Naive thymus-derived CD4-positive, alpha-beta T cell (primary cell): ENCODE data around the gene CRB2. TPM values are rescaled to one million over a fixed set of nuclear protein-coding genes. Genes with fewer than 3 reads are reported as not detected.
A peak's percentile ranks its signal among the peaks of the same experiment; 100 is the strongest.

Source experiments
- ATAC-seq: fragments of 150-1000 bp; cut with Tn5 transposase; 2 replicates; pipeline ENCODE4 v1.10.0; 2021; ENCODE audit warnings: mild to moderate bottlenecking, moderate library complexity
- CTCF ChIA-PET: fragments of 350-600 bp; sonication (Branson Sonifier 250); formaldehyde crosslinking; loops from one replicate; lab custom pipeline; 2021; ENCODE audit warnings: antibody characterized with exemption; lab: Charles Lee
- POLR2A ChIA-PET: fragments of 350-600 bp; sonication (Branson Sonifier 250); formaldehyde crosslinking; loops from one replicate; lab custom pipeline; 2021; ENCODE audit warnings: antibody characterized with exemption, inconsistent platforms; lab: Charles Lee
- DNase-seq, 9 donors: peaks; one replicate each; pipeline versions ENCODE4 v3.0.0 to v3.0.0-alpha.2; 2020 to 2022; ENCODE audit warnings: mixed read lengths in 1 of 9
- H3K27ac ChIP-seq: one replicate; pipeline ENCODE4 v1.7.0; 2013; ENCODE audit warnings: mild to moderate bottlenecking, low read depth, low read length, moderate library complexity
- H3K27me3 ChIP-seq, 2 donors: one replicate each; pipeline ENCODE4 v1.7.0; 2013; ENCODE audit warnings: low read length in 2 of 2, mild to moderate bottlenecking in 2 of 2, moderate library complexity in 2 of 2; ENCODE audit not compliant: control insufficient read depth in 2 of 2, insufficient read depth in 2 of 2
- H3K36me3 ChIP-seq, 3 experiments: 1 replicate in 2 of 3; 2 replicates in 1 of 3; pipeline ENCODE4 v1.7.0; 2013; ENCODE audit warnings: low read length in 3 of 3, mild to moderate bottlenecking in 3 of 3, moderate library complexity in 1 of 3; ENCODE audit not compliant: insufficient read depth in 3 of 3, control insufficient read depth in 2 of 3
- H3K4me1 ChIP-seq, 2 donors: one replicate each; pipeline ENCODE4 v1.7.0; 2013; ENCODE audit warnings: low read length in 2 of 2, mild to moderate bottlenecking in 2 of 2, moderate library complexity in 1 of 2; ENCODE audit not compliant: control insufficient read depth in 2 of 2, insufficient read depth in 2 of 2
- H3K4me3 ChIP-seq: 2 replicates; pipeline ENCODE4 v1.7.0; 2013; ENCODE audit warnings: mild to moderate bottlenecking, low read length
- H3K9me3 ChIP-seq, 3 experiments: 1 replicate in 2 of 3; 2 replicates in 1 of 3; pipeline ENCODE4 v1.7.0; 2013; ENCODE audit warnings: low read length in 3 of 3; ENCODE audit not compliant: control insufficient read depth in 2 of 3
- H3K27ac Mint-ChIP-seq, 9 donors: one replicate each; pipeline ENCODE4 v1.8.0; 2020 to 2022; ENCODE audit warnings: mixed read lengths in 9 of 9, mild to moderate bottlenecking in 8 of 9, moderate library complexity in 5 of 9, inconsistent platforms in 2 of 9
- H3K27me3 Mint-ChIP-seq, 5 donors: one replicate each; pipeline ENCODE4 v1.8.0; 2021 to 2022; ENCODE audit warnings: mixed read lengths in 5 of 5, mild to moderate bottlenecking in 1 of 5
- H3K36me3 Mint-ChIP-seq, 5 donors: one replicate each; pipeline ENCODE4 v1.8.0; 2020 to 2022; ENCODE audit warnings: mixed read lengths in 5 of 5, mild to moderate bottlenecking in 3 of 5, inconsistent platforms in 1 of 5
- H3K4me1 Mint-ChIP-seq, 7 donors: one replicate each; pipeline ENCODE4 v1.8.0; 2020 to 2022; ENCODE audit warnings: mixed read lengths in 7 of 7, mild to moderate bottlenecking in 3 of 7, inconsistent platforms in 1 of 7
- H3K4me3 Mint-ChIP-seq, 10 donors: one replicate each; pipeline ENCODE4 v1.8.0; 2020 to 2022; ENCODE audit warnings: mild to moderate bottlenecking in 10 of 10, mixed read lengths in 10 of 10, moderate library complexity in 6 of 10, inconsistent platforms in 2 of 10
- H3K9me3 Mint-ChIP-seq, 11 donors: one replicate each; pipeline ENCODE4 v1.8.0; 2020 to 2022; ENCODE audit warnings: mixed read lengths in 11 of 11, mild to moderate bottlenecking in 4 of 11, inconsistent platforms in 1 of 11, moderate library complexity in 1 of 11
- intact Hi-C, 2 donors: fragments of 100-400 bp; cut with micrococcal nuclease; formaldehyde crosslinking; loops; one replicate each; pipeline ENCODE4 v1.15.1; 2023
- polyA plus RNA-seq, 2 donors: library from polyadenylated mRNA; unstranded; fragments of 300-500 nt; fragmentation: Illumina TruSeq; gene quantifications; one replicate each; pipeline ENCODE4 v1.2.3, GENCODE V29; 2021
- total RNA-seq, 6 experiments: library from RNA in 5 of 6; stranded (reverse) in 5 of 6; gene quantifications; 1 replicate in 5 of 6; 2 replicates in 1 of 6; pipeline ENCODE4 v1.2.3 and lab custom pipeline; 2021 to 2026

CRB2 gene
- total and polyA plus RNA-seq, 7 experiments from 2014 or later: not detected

GRCh38 chr9:123371228-123371584 is 15.2 kb downstream of the CRB2 start:
- intact Hi-C loops: no loop called here
- DNase-seq: no peak
- no peaks in the 10 kb centered on the region for H3K9me3 ChIP-seq
- no peak overlapping the region for H3K4me3 ChIP-seq
- Mint-ChIP-seq H3K4me3 (no peak overlapping the region), H3K4me1 (peaks cover 0 to 11% (median 6%) of the 10 kb centered on the region in 7 donors), H3K27ac (no peak overlapping the region), H3K27me3 (peaks cover 36 to 48% (median 39%) of the 10 kb centered on the region in 5 donors), H3K9me3 (peaks cover 0 to 4% (median 0%) of the 10 kb centered on the region in 11 donors), H3K36me3 (peaks cover 0 to 2% (median 0%) of the 10 kb centered on the region in 5 donors)
- H3K27me3 ChIP-seq: no peaks in the 10 kb centered on the region
- no peak for ATAC-seq
- CTCF ChIA-PET: no interaction called here
- no peaks in the 10 kb centered on the region for H3K36me3 ChIP-seq
- no peak overlapping the region for H3K27ac ChIP-seq
- no peaks in the 10 kb centered on the region for H3K4me1 ChIP-seq
- POLR2A ChIA-PET: no interaction called here

DNA sequence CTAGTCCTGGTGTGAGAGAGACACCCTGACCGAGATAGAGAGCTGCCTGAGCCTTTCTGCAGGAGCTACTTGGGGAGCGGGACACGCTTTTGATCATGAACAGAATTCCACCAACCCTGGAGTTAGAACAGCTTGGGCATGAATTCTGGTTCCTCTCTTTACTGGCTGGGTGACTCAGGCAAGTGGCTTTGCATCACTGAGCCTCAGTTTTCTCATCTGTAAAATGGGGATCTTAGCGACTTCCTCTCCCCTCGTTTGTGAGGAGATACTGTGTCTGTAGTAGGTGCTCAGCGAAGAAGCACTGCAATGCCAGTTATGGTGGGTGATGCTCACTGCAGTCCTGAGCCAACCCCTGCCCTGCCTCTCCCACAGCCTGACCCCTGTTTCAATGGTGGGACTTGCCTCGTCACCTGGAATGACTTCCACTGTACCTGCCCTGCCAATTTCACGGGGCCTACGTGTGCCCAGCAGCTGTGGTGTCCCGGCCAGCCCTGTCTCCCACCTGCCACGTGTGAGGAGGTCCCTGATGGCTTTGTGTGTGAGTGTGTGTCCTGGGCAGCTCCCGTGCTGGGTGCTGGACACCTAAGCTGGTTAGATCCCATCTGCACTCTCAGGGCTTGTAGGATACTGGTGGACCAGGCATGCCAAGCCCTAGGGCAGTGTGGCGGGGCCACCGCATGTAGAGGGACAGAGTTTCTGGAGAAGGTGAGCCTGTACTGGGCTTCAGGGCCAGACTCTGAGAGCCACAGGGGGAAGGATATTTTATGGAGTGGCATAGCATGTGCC is 16.0 kb downstream of the CRB2 start:
- Histone ChIP-seq H3K9me3 (no peaks in the 10 kb centered on the region), H3K27ac (no peak overlapping the region), H3K36me3 (no peaks in the 10 kb centered on the region), H3K4me3 (no peak overlapping the region), H3K27me3 (no peaks in the 10 kb centered on the region), H3K4me1 (no peaks in the 10 kb centered on the region)
- Mint-ChIP-seq H3K9me3 (peaks cover 0 to 4% (median 0%) of the 10 kb centered on the region in 11 donors), H3K4me3 (peak overlapping the region in 1 of 10 donors; percentile 9), H3K36me3 (peaks cover 0 to 2% (median 0%) of the 10 kb centered on the region in 5 donors), H3K27me3 (peaks cover 36 to 48% (median 39%) of the 10 kb centered on the region in 5 donors), H3K4me1 (peaks cover 0 to 15% (median 9%) of the 10 kb centered on the region in 7 donors), H3K27ac (no peak overlapping the region)
- CTCF ChIA-PET: no interaction called here
- DNase-seq (no peak), ATAC-seq (no peak)
- intact Hi-C loops: no loop called here
- POLR2A ChIA-PET: no interaction called here

- ChIA-PET CTCF (no interaction called here), POLR2A (no interaction called here)
- Histone ChIP-seq H3K27ac (no peak overlapping the region), H3K36me3 (no peaks in the 10 kb centered on the region), H3K4me1 (no peaks in the 10 kb centered on the region), H3K9me3 (no peaks in the 10 kb centered on the region), H3K4me3 (no peak overlapping the region), H3K27me3 (no peaks in the 10 kb centered on the region)
- intact Hi-C loops: no loop called here
- H3K4me1 Mint-ChIP-seq: peaks cover 0 to 15% (median 9%) of the 10 kb centered on the region in 7 donors
- ATAC-seq: no peak
- peaks cover 0 to 4% (median 0%) of the 10 kb centered on the region in 11 donors for H3K9me3 Mint-ChIP-seq
- no peak for DNase-seq
- H3K36me3 Mint-ChIP-seq: peaks cover 0 to 2% (median 0%) of the 10 kb centered on the region in 5 donors
- H3K4me3 Mint-ChIP-seq: peak overlapping the region in 1 of 10 donors; percentile 19
- peaks cover 37 to 48% (median 39%) of the 10 kb centered on the region in 5 donors for H3K27me3 Mint-ChIP-seq
- no peak overlapping the region for H3K27ac Mint-ChIP-seq
These were observed 16.9 kb downstream of the CRB2 start for GRCh38 chr9:123372766-123373446.

DNA sequence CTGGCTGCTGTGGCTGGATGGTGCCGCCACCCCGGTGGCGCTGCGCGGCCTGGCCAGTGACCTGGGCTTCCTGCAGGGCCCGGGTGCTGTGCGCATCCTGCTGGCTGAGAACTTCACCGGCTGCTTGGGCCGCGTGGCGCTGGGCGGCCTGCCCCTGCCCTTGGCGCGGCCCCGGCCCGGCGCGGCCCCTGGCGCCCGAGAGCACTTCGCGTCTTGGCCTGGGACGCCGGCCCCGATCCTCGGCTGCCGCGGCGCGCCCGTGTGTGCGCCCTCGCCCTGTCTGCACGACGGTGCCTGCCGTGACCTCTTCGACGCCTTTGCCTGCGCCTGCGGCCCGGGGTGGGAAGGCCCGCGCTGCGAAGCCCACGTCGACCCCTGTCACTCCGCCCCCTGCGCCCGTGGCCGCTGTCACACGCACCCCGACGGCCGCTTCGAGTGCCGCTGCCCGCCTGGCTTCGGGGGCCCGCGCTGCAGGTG is 17.5 kb downstream of the CRB2 start:
- Histone ChIP-seq H3K9me3 (no peaks in the 10 kb centered on the region), H3K4me3 (no peak overlapping the region), H3K4me1 (no peaks in the 10 kb centered on the region), H3K27me3 (no peaks in the 10 kb centered on the region), H3K36me3 (no peaks in the 10 kb centered on the region), H3K27ac (no peak overlapping the region)
- intact Hi-C loops: no loop called here
- peaks cover 0 to 4% (median 0%) of the 10 kb centered on the region in 11 donors for H3K9me3 Mint-ChIP-seq
- no peak for DNase-seq
- H3K4me3 Mint-ChIP-seq: no peak overlapping the region
- H3K27me3 Mint-ChIP-seq: peaks cover 37 to 48% (median 39%) of the 10 kb centered on the region in 5 donors
- H3K27ac Mint-ChIP-seq: no peak overlapping the region
- CTCF ChIA-PET: no interaction called here
- H3K36me3 Mint-ChIP-seq: peaks cover 0 to 2% (median 0%) of the 10 kb centered on the region in 5 donors
- peaks cover 0 to 15% (median 9%) of the 10 kb centered on the region in 7 donors for H3K4me1 Mint-ChIP-seq
- ATAC-seq: no peak
- POLR2A ChIA-PET: no interaction called here

- H3K9me3 ChIP-seq: no peaks in the 10 kb centered on the region
- H3K27ac ChIP-seq: no peak overlapping the region
- Mint-ChIP-seq H3K27me3 (peaks cover 37 to 44% (median 39%) of the 10 kb centered on the region in 5 donors), H3K4me1 (peaks cover 0 to 15% (median 9%) of the 10 kb centered on the region in 7 donors), H3K4me3 (no peak overlapping the region), H3K27ac (no peak overlapping the region), H3K36me3 (peaks cover 0 to 2% (median 0%) of the 10 kb centered on the region in 5 donors), H3K9me3 (peaks cover 0 to 2% (median 0%) of the 10 kb centered on the region in 11 donors)
- POLR2A ChIA-PET: no interaction called here
- ATAC-seq (no peak), DNase-seq (no peak)
- H3K27me3 ChIP-seq: no peaks in the 10 kb centered on the region
- no peaks in the 10 kb centered on the region for H3K36me3 ChIP-seq
- H3K4me1 ChIP-seq: no peaks in the 10 kb centered on the region
- H3K4me3 ChIP-seq: no peak overlapping the region
- CTCF ChIA-PET: no interaction called here
- intact Hi-C loops: no loop called here
These were observed 17.9 kb downstream of the CRB2 start for GRCh38 chr9:123373946-123374345.

DNA sequence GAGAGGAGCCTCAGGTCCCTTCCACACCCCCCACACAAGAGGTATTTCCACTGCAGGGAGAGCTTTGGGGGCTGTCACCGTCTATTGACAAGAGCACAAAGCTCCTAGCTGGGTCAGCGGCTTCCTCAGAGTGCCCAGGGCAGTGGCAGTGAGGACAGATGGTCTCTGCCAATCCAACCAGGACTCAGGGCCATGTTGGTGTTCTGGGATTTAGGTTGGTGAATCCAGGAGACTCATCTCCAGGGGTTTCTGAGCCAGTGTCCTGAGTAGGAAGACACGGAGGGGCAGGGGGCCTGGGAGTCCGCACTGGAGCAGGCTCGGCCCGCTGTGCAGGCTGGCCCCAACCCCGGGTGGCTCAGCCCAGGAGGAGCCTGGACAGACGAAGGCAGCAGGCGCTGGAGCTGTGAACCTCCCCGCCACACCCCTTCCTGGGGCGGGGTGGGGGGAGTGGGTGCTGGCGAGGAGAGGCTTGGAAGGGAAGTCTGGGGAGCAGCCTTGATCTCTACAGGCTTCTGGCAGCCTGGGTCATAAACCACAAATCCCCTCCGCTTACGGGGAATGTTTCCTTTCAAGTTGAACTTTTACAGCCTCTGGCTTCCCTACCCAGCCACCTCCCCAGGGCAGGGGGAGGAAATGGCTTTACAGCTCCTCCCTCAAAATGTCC is 19.6 kb downstream of the CRB2 start:
- Histone ChIP-seq H3K27me3 (no peaks in the 10 kb centered on the region), H3K9me3 (no peaks in the 10 kb centered on the region), H3K27ac (no peak overlapping the region), H3K4me3 (no peak overlapping the region), H3K4me1 (no peaks in the 10 kb centered on the region), H3K36me3 (no peaks in the 10 kb centered on the region)
- no peak for DNase-seq
- Mint-ChIP-seq H3K4me3 (no peak overlapping the region), H3K9me3 (peaks cover 0 to 2% (median 0%) of the 10 kb centered on the region in 11 donors), H3K36me3 (peaks cover 0 to 2% (median 0%) of the 10 kb centered on the region in 5 donors), H3K27me3 (peaks cover 28 to 36% (median 31%) of the 10 kb centered on the region in 5 donors), H3K27ac (no peak overlapping the region), H3K4me1 (peaks cover 0 to 15% (median 9%) of the 10 kb centered on the region in 7 donors)
- peak; percentile 28 for ATAC-seq
- POLR2A ChIA-PET: no interaction called here
- CTCF ChIA-PET: no interaction called here
- intact Hi-C loops: no loop called here
